D721Med (cell line): ENCODE results near the gene ADAMTSL1.

Source experiments
- DNase-seq: peaks from one replicate; pipeline ENCODE4 v3.0.0; 2011; ENCODE audit warnings: low spot score; ENCODE audit not compliant: insufficient read length
- FAIRE-seq: peaks from 2 replicates; lab custom pipeline; 2011; peaks lifted over from hg19 to GRCh38; lab: Jason Lieb, UNC
- CTCF ChIP-seq: IDR thresholded peaks from 2 replicates; pipeline ENCODE4 v1.5.1; 2012; ENCODE audit warnings: mild to moderate bottlenecking, control low read depth; ENCODE audit not compliant: insufficient read depth; ENCODE audit errors: missing control alignments

The ADAMTSL1 gene

GRCh38 chr9:18618862-18619261, 144.9 kb downstream of the ADAMTSL1 start:
- FAIRE-seq (no peak), DNase-seq (no peak)
- no peak for TF ChIP-seq CTCF

- no peak for TF ChIP-seq CTCF
- no peak for DNase-seq
- FAIRE-seq: no peak
Observed at GRCh38 chr9:18622186-18622836, 148.4 kb downstream of the ADAMTSL1 start.

GRCh38 chr9:18623221-18624079, 149.5 kb downstream of the ADAMTSL1 start:
- TF ChIP-seq CTCF: no peak
- FAIRE-seq (peak; percentile 82), DNase-seq (no peak)

GRCh38 chr9:18626046-18626698, 152.2 kb downstream of the ADAMTSL1 start:
- FAIRE-seq (no peak), DNase-seq (no peak)
- no peak for TF ChIP-seq CTCF

DNA sequence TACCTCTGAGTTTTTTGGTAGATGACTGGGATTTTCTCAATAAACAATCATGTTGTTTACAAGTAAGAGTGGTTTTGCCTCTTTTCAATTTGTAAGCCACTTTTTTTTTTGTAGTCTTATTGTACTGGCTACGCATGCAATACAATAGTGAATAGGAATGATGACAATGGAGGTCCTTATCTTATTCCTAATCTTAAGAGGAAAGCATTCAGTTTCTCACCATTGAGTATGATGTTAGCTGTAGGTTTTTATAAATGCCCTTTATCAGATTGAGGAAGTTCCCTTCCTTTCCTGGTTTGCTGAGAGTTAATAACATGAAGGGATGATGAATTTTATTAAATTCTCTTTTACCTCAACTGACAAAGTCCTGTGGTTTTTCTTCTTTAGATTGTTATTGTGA, 155.2 kb downstream of the ADAMTSL1 start:
- no peak for TF ChIP-seq CTCF

DNA sequence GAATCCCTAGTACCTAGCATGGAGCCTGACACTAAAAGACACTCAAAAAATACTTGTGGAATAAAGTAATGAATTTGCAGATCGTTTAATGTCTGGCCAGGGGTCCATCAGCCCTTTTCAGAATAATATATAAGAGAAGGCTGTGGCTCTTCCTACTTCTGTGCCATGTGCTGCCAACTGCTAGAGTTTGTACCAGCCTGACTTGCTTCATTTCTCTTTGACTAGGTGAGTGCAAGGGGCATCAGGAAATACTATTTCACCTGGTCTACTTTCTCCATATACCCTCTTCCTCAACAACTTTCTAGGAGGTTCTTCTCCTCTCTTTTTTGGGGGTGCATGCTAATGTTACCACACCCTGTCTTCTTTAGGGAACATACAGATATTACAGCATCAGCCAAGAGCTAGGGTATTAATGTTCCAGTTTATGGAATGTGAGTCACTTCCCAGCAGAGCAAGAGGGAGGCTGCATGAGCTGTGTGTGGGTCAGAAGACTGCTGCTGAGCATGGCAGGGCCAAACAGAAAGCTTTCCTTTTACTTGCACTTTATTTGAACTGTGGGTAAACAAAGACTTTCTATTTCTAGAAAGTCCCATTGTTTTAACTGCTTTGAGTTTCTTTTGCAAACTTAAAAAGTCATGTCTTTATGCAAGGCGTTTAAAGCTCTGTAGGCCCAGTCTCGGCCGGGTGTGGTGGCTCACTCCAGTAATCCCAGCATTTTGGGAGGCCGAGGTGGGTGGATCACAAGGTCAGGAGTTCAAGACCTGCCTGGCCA, 158.9 kb downstream of the ADAMTSL1 start:
- no peak for FAIRE-seq
- TF ChIP-seq CTCF: no peak
- no peak for DNase-seq

More for the DNA sequence above, 155.2 kb downstream of the ADAMTSL1 start:
- FAIRE-seq (no peak), DNase-seq (no peak)
